ENCODE results near the gene ANO2.
"Not testable (repeated sequence)": the region's sequence is repeated elsewhere in the genome, so short reads cannot be mapped to it uniquely, and the experiment has no call there.

The ANO2 gene

DNA sequence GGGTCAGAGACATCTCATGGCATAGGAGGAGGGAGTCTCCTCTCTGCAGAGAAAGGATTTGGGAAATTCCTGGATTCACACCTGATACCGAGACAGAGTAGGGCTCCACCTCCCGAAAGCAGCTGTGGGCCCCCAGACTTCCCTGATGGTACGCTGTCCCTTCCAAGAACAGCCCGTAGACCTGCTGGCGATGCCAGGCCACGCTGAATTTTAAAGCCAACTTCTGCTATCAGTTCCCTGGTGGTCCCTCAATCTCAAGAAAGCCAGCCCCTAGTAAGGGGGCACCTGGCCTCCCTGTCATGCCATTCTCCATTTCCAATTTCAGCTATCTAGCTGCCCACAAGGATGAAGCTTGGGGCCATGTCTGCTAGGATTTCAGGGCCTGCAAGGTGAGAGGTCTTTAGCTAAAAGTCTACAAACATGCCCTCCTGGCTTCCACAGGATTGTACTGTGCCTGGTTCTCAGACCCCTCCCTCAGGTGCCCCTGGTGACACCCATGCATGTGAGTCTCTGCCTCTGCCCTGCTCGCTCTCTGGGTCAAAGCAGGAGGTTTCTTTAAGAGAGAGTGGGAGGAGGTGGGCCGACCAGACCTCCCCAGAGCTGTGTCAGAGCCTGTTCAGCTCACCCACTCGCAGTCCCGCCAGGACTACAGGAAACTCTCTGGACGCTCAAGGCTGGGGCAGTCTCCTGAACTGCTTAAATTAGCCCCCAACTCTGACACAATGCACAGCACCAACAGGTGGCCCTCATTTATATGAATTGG, 30.5 kb downstream of the ANO2 start:
- no peak for DNase-seq

DNA sequence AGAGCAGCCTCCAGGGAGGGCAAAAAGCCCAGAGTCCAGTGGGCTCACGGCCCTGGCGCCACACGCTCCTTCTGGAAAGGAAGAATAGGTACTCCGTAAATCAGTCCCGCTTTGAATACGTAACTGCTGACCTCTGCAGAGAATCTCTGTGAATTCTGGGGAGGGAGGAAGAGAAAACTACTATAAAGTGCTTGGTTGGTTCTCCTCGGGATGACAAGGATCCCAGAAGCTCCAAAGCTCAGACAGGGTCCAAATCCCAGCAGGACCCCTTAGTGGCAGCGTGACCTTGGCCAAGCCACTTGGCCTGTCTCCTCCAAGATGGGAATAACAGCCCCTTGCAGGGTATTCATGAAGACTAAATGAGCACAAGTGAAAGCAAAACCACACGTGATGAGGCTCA, 31.7 kb downstream of the ANO2 start:
- DNase-seq = no peak

DNA sequence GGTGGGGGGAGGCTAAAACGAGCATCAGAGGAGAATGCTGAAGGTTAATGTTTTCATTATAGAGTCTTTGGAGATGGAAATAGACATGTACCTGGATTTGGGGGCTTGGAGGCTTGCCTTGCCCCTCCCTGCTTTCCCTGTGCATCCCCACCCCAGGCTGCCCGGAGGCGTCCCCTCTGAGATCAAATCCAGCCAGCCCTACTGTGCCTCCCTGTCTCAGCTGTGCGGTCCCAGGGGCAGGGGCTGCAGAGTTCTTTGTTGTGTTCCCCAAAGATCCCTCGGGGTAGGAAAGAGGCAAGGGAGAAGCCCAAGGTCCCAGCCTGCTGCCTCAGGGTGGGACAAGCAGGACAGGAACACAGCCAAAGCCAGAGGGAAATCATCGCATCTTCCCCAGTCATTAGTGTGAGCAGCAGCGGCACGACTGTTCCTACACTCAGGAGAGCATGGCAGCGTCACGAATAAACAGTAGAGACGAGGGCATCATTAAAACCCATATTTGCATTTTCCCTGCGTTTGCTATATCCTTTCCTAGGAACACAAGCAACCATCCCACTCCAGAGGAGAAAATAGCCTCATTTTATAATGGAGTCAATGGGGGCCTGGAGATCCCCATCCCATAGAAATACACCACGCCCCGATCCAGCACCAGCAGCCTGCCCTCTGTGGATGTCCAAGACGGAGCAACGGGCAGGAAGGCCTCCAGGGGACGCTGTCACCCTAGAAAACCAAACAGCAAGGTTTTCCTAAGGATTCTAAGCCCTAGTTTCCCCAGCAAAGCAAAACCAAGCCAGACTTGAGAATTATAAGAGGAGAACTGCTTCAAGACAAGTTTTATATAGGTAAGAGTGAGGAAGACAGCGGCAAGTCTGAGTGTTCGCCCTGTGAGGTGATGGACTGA, 32.4 kb downstream of the ANO2 start:
- DNase-seq = no peak

- DNase-seq = no peak
Observed at GRCh38 chr12:5912011-5912410, 33.0 kb downstream of the ANO2 start.

- no peak for DNase-seq
Observed at GRCh38 chr12:5910790-5911548, 34.1 kb downstream of the ANO2 start.

DNA sequence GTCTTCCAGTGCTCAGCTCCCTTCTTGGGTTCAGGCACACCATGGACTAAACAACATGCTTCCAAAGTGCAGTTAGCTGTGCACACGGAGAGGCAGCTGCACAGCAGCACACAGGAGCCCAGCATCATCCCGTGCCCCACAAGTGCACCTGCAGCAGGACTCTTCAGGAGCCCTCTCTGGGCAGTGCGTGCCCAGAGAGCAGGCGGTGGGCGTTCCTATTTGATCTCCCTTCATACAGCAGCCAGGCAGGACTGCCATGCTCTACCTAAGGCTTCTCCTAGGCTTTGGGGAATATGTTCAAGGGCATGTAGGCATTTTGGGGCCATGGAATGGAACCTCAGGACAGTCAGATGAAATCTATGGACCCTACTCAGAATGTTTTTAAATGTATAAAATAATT, 35.5 kb downstream of the ANO2 start:
- DNase-seq = no peak

DNA sequence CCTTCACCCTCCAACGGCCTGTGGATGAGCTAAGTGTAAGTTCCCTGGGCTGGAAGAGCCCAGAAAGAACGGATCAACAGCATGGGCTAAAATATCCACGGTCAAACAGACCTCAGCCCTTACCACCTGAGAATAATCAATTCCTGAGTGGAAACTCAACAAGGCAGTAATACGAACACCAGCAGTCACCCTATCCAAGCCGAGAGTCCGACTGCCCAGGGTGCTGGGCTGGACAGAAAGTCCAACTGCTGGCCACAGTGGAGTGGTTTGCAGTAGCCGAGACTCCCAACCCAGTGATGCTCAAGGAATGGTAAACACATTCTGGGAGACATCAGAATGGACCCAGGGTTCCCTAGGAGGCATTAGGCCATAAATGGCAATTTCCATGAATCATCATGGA, 36.8 kb downstream of the ANO2 start:
- DNase-seq = no peak

GRCh38 chr12:5907807-5908206, 37.3 kb downstream of the ANO2 start:
- DNase-seq = no peak

DNA sequence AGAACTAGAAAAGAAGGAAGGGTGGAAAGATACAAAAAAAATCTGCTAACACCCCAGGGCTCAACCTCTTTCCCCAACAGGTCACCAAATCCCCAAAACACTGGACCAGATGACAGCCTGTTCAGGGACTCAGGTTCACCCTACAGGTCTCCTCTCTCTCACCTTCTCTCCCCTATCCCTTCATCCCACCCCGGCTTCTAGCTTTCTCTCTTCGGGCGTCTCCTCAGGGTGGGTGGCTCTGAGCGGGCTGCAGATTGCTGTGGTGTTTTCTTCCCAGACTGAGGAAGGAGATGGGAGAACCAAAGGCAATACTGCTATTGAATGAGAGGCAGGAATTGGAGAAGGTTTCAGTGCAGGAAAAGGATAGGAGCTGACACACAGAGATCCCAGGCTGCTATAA, 39.3 kb downstream of the ANO2 start:
- no peak for DNase-seq

DNA sequence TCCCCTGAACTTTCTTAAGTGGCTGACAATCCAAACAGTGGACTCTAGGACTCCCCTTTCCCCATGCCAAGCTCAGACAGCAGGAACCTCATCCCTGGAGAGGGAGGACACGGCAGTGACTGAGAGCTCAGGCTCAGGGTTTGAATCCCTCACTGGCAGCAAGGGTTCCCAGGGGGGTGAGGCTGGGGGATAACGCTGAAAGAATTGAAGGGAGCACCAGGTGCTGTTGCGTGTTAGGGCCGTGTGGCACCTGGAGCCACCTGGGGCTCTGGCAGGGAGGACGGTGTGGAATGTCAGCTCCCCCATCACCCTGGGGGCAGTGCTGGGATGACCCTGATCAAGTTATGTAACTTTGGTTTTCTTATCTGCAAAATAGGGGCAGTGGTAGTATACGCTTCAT, 40.1 kb downstream of the ANO2 start:
- no peak for DNase-seq

GRCh38 chr12:5904441-5904840, 40.6 kb downstream of the ANO2 start:
- DNase-seq = no peak

- DNase-seq = no peak
Observed at GRCh38 chr12:5902736-5903135, 42.3 kb downstream of the ANO2 start.

DNA sequence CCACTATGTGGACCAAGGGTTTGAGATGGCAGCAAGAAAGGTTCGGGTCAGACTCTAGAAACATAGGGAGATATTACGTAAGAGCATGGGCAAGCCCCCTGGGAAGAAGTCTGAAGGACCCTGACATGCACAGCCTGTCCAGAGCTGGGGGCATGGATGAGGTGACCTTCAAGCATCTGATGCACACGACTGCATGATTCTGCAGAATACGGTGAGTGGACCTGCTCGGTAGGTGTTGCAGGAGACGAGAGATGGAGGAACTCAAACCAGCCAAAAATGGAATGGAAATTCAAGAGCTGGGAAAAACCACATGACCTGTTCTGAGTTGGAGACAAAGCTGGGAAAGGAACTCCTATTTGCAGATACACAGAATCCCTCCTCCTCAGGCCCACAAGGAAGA, 43.6 kb downstream of the ANO2 start:
- no peak for DNase-seq

GRCh38 chr12:5900533-5901205, 44.4 kb downstream of the ANO2 start:
- no peak for DNase-seq

DNA sequence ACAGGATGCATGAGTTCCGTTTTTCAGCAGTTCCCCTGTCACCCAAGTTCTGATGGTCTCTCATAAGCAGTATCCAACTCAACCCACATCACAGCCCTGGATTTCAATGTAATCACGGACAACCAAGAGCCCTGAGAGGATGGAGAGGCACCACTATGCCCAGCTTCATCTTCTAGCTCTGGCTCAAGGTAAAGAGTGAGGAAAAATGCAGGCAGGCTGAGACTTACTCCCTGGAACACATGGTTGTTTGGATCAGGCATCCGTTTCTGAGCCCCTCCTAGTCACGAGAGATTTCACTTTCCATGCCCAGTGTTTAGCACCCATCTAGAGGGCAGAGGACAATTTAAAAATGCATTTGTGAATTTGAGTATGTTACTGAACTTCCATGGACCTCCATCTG, 45.0 kb downstream of the ANO2 start:
- DNase-seq = no peak

DNA sequence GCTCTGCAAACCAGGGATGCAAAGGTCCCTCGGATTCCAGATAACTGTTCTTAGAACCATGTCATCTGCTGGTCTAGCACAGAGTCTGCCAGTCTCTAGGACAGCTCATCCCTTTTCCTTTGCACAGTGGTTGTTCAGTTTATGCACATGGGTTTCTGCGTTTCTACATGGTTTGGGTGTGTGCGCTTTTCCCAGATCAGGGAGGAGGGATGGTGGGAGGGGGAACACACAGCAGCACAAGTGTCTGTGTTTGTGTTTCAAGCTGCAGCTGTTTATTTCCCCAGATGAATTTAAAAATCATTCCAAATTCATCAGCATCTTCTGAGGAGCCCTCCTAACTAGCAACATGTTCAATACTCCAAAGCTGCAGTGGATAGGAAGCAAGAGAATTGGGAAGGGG, 45.4 kb downstream of the ANO2 start:
- DNase-seq = no peak

DNA sequence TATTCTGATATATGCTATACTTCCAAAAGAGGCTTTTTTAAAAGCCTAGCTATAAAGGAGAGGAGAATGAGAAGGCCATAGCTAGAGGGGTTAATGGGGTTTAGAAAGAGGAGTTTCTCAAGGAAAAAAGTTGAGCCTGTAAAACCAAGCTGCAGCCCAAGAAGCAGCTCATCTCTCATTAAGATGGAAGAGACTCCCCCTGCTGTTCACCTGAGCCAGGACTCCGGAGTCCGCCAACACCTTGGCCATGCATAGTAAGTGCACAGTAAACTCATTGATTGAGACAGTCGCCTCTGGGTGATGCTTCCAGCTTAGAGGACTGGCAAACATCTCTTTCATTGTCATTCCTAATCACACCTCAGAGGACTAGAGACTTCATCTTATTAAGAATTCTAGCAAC, 46.2 kb downstream of the ANO2 start:
- DNase-seq = no peak

DNA sequence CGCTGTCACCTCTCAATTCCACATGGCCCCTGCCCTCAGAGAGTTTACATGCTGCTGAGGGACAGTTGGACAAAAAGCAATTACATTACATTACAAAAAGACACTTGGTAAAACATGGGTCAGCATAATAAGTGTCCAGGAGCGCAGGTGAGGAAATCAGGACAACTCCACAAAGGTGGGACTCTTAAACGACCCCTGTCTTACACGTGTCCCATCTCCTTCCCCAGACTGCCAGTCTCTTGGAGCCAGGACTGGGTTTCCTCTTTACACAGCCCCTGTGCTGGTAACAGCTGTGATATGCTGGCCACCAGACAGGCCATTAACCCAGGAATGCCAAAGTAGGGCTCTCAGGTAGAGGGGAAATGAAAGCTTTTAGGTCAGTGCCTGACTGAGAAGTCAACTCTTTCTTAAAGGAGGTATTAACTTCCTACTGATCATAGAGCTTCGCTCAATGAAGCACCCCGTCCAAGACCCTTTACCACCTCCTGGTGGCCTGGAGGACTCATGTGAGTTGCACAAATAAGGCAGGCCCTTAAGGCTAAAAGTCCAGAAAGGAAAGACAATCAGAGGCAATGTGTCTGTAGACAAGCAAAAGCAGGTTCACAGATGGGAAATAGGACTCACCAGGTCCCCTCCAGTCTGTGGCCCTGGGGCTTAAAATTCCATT, 55.5 kb downstream of the ANO2 start:
- DNase-seq = no peak

GRCh38 chr12:5888816-5889315, 56.2 kb downstream of the ANO2 start:
- no peak for DNase-seq

- not testable (repeated sequence) for DNase-seq
Observed at GRCh38 chr12:5887819-5888218, 57.2 kb downstream of the ANO2 start.

DNA sequence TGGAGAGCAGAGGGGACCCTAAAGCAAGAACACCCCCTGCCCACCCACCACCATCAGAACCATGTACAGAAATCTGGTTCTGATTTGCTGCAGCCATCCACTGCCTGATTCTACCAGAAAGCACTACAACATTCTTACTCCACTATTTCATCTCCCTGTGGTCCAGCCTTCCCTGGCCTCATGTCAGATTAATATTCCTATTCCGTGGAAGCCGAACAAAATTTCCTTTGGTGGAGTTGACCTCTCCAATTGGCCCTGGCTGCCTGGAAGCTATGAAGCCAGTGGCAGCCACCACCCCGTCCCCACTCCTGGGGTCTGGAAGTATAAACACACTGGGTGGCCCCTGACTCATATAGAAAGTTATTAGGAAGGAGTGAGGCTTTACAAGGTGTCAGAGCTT, 60.2 kb downstream of the ANO2 start:
- DNase-seq = no peak

DNA sequence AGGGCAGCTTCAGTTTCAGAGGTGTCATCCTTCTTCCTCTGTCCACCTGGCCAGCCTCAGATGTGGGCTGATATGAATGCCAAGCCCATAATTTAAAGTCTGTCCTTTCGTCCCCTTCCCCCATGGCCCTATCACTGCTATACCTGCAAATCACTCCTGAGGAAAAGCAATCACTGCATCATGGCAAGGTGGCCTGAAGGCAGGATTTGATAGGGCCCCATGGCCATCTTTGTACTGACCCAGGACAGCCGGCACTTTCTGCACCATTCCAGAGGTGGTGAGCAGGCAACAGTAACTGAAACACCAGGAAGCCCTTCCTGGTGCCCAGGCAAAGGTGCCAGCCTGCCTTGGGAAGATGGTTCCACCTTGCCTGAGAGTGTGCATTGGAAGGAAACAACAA, 60.8 kb downstream of the ANO2 start:
- DNase-seq = no peak
